Mammary epithelial cell (primary cell): ENCODE data around the gene CHRNE.

Experiments
- CTCF ChIP-seq, 2 donors: IDR thresholded peaks in 1 of 2; conservative IDR thresholded peaks in 1 of 2; 2 replicates each; pipeline ENCODE4 v1.5.1; 2011 to 2012; ENCODE audit warnings: inconsistent platforms in 2 of 2, low read length in 2 of 2, mild to moderate bottlenecking in 2 of 2, control low read depth in 1 of 2, low read depth in 1 of 2; ENCODE audit not compliant: insufficient read depth in 1 of 2; ENCODE audit errors: extremely low read depth in 1 of 2
- EZH2 ChIP-seq: IDR thresholded peaks from 2 replicates; pipeline ENCODE4 v1.6.1; 2012; ENCODE audit warnings: low read length, inconsistent platforms, borderline replicate concordance

- TF ChIP-seq EZH2 (no peak), CTCF (conservative IDR thresholded peaks at IDR 0.05 in 1 of 2, IDR thresholded peaks at IDR 0.05 in 1 of 2; ENCODE audit: extremely low read depth in 1 of 2, insufficient read depth in 1 of 2, low read depth in 1 of 2, low read length in 2 of 2) (no peak)
These were observed 5.7 kb downstream of the CHRNE start for GRCh38 chr17:4897198-4897687.
